Spinal cord (tissue), 10 donors: Measurements from ENCODE around the gene NPTXR. TPM values are rescaled to one million over a fixed set of nuclear protein-coding genes. Genes with fewer than 3 reads are reported as not detected.

Source experiments
- DNase-seq, 6 donors: peaks; one replicate each; pipeline versions ENCODE4 v3.0.0 to v3.0.0-alpha.2; 2013 to 2015; ENCODE audit warnings: low spot score in 6 of 6, low read depth in 4 of 6
- H3K27ac ChIP-seq: one replicate; pipeline ENCODE4 v1.5.1; 2013; ENCODE audit warnings: low read depth, low read length, control low read depth
- H3K27me3 ChIP-seq: one replicate; pipeline ENCODE4 v1.6.1; 2013; ENCODE audit warnings: low read length; ENCODE audit not compliant: control insufficient read depth, insufficient read depth
- H3K36me3 ChIP-seq: one replicate; pipeline ENCODE4 v1.6.1; 2013; ENCODE audit warnings: low read length; ENCODE audit not compliant: control insufficient read depth, insufficient read depth
- H3K4me1 ChIP-seq: one replicate; pipeline ENCODE4 v1.6.1; 2013; ENCODE audit warnings: low read length; ENCODE audit not compliant: control insufficient read depth, insufficient read depth
- H3K4me3 ChIP-seq: one replicate; pipeline ENCODE4 v1.5.1; 2013; ENCODE audit warnings: low read depth, low read length, control low read depth
- H3K9me3 ChIP-seq: one replicate; pipeline ENCODE4 v1.6.1; 2013; ENCODE audit warnings: low read length; ENCODE audit not compliant: control insufficient read depth, insufficient read depth
- WGBS: methylation state at CpG from one replicate; pipeline ENCODE4 v1.1.5; 2013; ENCODE audit warnings: missing lambda C conversion rate; ENCODE audit not compliant: insufficient coverage; 5-methylcytosine and 5-hydroxymethylcytosine counted together
- polyA plus RNA-seq, 2 donors: library from polyadenylated mRNA; unstranded; fragments of 120-200 nt; gene quantifications; one replicate each; pipeline ENCODE4 v1.2.1, GENCODE V29; 2013; ENCODE audit not compliant: insufficient read length in 2 of 2
- total RNA-seq, 2 donors: library from RNA; depleted of rRNA in 1 of 2; stranded (reverse); fragments of 120-200 nt in 1 of 2; fragments of >200 nt in 1 of 2; gene quantifications; one replicate each; pipeline versions ENCODE4 v1.2.3 to v1.2.4, GENCODE V29; 2013 to 2014
- donor health status: healthy.

NPTXR gene
- total and polyA plus RNA-seq, 4 donors = 12.0 to 94.0 (median 59.8) TPM

DNA sequence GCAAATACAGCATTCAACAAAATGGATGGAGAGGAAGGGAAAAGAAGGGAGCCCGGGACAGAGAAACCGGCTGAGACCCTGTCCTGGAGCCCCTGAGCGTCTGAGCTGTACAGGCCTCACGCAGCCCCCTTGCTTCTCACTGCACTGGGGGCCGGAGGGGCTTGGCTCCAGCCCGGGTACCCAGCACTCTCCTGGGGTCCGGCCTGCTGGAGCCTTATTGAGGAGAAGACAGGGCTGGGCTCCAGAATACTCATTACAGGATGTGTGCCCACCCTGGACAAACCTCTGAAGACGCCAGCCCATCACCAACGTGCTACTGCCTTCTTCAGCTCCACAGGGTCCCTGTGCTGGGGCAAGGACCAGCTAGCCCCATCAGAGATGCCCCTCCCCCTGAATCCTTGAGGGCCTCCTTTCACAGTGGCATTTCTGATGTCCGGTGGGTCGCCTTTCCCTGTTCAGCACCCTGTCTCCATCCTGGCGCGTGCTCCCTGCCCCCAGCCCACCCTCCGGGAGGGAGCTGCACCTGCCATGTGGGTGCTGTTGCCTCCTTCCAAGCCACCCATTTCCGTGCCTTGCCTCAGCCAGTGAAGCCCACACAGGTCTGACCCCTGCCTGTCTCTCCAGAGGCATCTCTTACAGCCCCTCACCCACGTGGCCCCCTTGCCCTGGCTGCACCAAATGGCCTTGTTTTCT lies 73.4 kb downstream of the NPTXR start:
- WGBS = 92% methylated on average over 15 of the region's 16 CpGs
- peaks cover 16% of the 10 kb centered on the region for H3K4me1 ChIP-seq
- H3K4me3 ChIP-seq = no peak overlapping the region
- H3K9me3 ChIP-seq = no peaks in the 10 kb centered on the region
- no peaks in the 10 kb centered on the region for H3K36me3 ChIP-seq
- DNase-seq = no peak
- H3K27me3 ChIP-seq = no peaks in the 10 kb centered on the region
- H3K27ac ChIP-seq = no peak overlapping the region

Other genes with a start within 250 kb of the NPTXR start
- gene FAM227A, start 187.6 kb downstream of the NPTXR start, total RNA-seq = 1 to 10 TPM; 5.9 to 8.8 TPM
- gene FAM227A, start 187.6 kb downstream of the NPTXR start, polyA plus RNA-seq = 1 to 10 TPM; 6.5 to 9.4 TPM
- gene CBY1, start 187.4 kb downstream of the NPTXR start, total RNA-seq = 10 to 100 TPM; 16.1 to 37.5 TPM
- gene CBY1, start 187.4 kb downstream of the NPTXR start, polyA plus RNA-seq = 10 to 100 TPM; 38.1 to 53.0 TPM
- 10 to 100 TPM; 38.4 to 52.3 TPM for gene TOMM22, start 162.1 kb downstream of the NPTXR start, total RNA-seq
- 10 to 100 TPM; 78.7 to 86.1 TPM for gene TOMM22, start 162.1 kb downstream of the NPTXR start, polyA plus RNA-seq
- gene JOSD1, start 143.1 kb downstream of the NPTXR start, total RNA-seq = 10 to 100 TPM; 36.4 to 51.0 TPM
- 10 to 100 TPM; 35.4 to 43.1 TPM for gene JOSD1, start 143.1 kb downstream of the NPTXR start, polyA plus RNA-seq
- 10 to 100 TPM; 25.0 to 31.8 TPM for gene GTPBP1, start 138.1 kb downstream of the NPTXR start, total RNA-seq
- gene GTPBP1, start 138.1 kb downstream of the NPTXR start, polyA plus RNA-seq = 10 to 100 TPM; 57.0 to 79.6 TPM
- 10 to 100 TPM; 33.2 to 43.6 TPM for gene SUN2, start 88.0 kb downstream of the NPTXR start, total RNA-seq
- gene SUN2, start 88.0 kb downstream of the NPTXR start, polyA plus RNA-seq = 10 to 100 TPM; 48.4 to 66.9 TPM
- gene DNAL4, start 49.9 kb downstream of the NPTXR start, total RNA-seq = 10 to 100 TPM in 1 of 2 donors, 1 to 10 TPM in 1; 9.0 to 31.0 TPM
- 10 to 100 TPM; 20.6 to 22.7 TPM for gene DNAL4, start 49.9 kb downstream of the NPTXR start, polyA plus RNA-seq
- 10 to 100 TPM; 38.3 to 50.0 TPM for gene CBX6, start 28.2 kb upstream of the NPTXR start, total RNA-seq
- 10 to 100 TPM; 68.9 to 70.0 TPM for gene CBX6, start 28.2 kb upstream of the NPTXR start, polyA plus RNA-seq
- gene APOBEC3A, start 113.6 kb upstream of the NPTXR start, total RNA-seq = 1 to 10 TPM in 1 of 2 donors, under 1 TPM in 1; 0.28 to 2.4 TPM
- not detected for gene APOBEC3A, start 113.6 kb upstream of the NPTXR start, polyA plus RNA-seq
- gene APOBEC3B, start 138.3 kb upstream of the NPTXR start, total RNA-seq = 1 to 10 TPM; 1.1 to 2.1 TPM
- 1 to 10 TPM; 2.3 to 2.6 TPM for gene APOBEC3B, start 138.3 kb upstream of the NPTXR start, polyA plus RNA-seq
- gene APOBEC3C, start 170.2 kb upstream of the NPTXR start, total RNA-seq = 1 to 10 TPM; 2.6 to 3.5 TPM
- 1 to 10 TPM; 2.8 to 4.7 TPM for gene APOBEC3C, start 170.2 kb upstream of the NPTXR start, polyA plus RNA-seq
- 1 to 10 TPM in 1 of 2 donors, under 1 TPM in 1; 0.20 to 2.0 TPM for gene APOBEC3D, start 177.1 kb upstream of the NPTXR start, total RNA-seq
- gene APOBEC3D, start 177.1 kb upstream of the NPTXR start, polyA plus RNA-seq = 1 to 10 TPM; 1.2 to 1.4 TPM
- gene APOBEC3F, start 196.8 kb upstream of the NPTXR start, total RNA-seq = 1 to 10 TPM; 3.2 to 8.0 TPM
- 1 to 10 TPM; 1.9 to 3.3 TPM for gene APOBEC3F, start 196.8 kb upstream of the NPTXR start, polyA plus RNA-seq
- 1 to 10 TPM; 6.0 to 9.5 TPM for gene APOBEC3G, start 233.2 kb upstream of the NPTXR start, total RNA-seq
- 1 to 10 TPM; 3.2 to 4.4 TPM for gene APOBEC3G, start 233.2 kb upstream of the NPTXR start, polyA plus RNA-seq